OCI-LY7 (cell line): ENCODE results near the gene HJURP. TPM values are rescaled to one million over a fixed set of nuclear protein-coding genes. Genes with fewer than 3 reads are reported as not detected.

Experiments
- BruUV-seq: library from RNA; stranded (reverse); fragments of 400-500 nt; replicated peaks from 2 replicates; lab custom pipeline; 2021; lab: Mats Ljungman, UMichigan
- CTCF ChIA-PET: fragments of 300-600 bp; sonication (Branson Sonifier 250); formaldehyde crosslinking; loops from one replicate; lab custom pipeline; 2022; ENCODE audit warnings: antibody characterized with exemption; ENCODE audit not compliant: unreplicated experiment; lab: Charles Lee
- POLR2A ChIA-PET: fragments of 300-600 bp; sonication (Branson Sonifier 250); formaldehyde crosslinking; loops from one replicate; lab custom pipeline; 2022; ENCODE audit warnings: antibody characterized with exemption; lab: Charles Lee
- DNase-seq: peaks from one replicate; pipeline ENCODE4 v3.0.0-alpha.2; 2015; ENCODE audit warnings: low spot score
- H2AFZ ChIP-seq: fragments of 200-600 bp; sonication (generic), shearing (Covaris generic); 2 replicates; pipeline ENCODE4 v1.6.1; 2014; ENCODE audit warnings: mild to moderate bottlenecking, antibody characterized with exemption, low read length, moderate library complexity
- H3K27ac ChIP-seq: fragments of 200-600 bp; sonication (generic); 2 replicates; pipeline ENCODE4 v1.5.1; 2014; ENCODE audit warnings: mixed run types, low read depth, mild to moderate bottlenecking, moderate library complexity, low read length, inconsistent platforms; ENCODE audit not compliant: poor library complexity, severe bottlenecking
- H3K36me3 ChIP-seq: fragments of 200-600 bp; sonication (generic); 2 replicates; pipeline ENCODE4 v1.6.1; 2014; ENCODE audit warnings: mild to moderate bottlenecking, antibody characterized with exemption, low read length, moderate library complexity, mixed read lengths; ENCODE audit not compliant: insufficient read depth
- H3K4me1 ChIP-seq: fragments of 200-600 bp; sonication (generic); 2 replicates; pipeline ENCODE4 v1.5.1; 2014; ENCODE audit warnings: mild to moderate bottlenecking, low read length; ENCODE audit not compliant: insufficient read depth, poor library complexity, severe bottlenecking
- H3K4me2 ChIP-seq: fragments of 200-600 bp; sonication (generic); 2 replicates; pipeline ENCODE4 v1.6.1; 2014; ENCODE audit warnings: mild to moderate bottlenecking, low read length
- H3K4me3 ChIP-seq: fragments of 200-600 bp; sonication (generic); 2 replicates; pipeline ENCODE4 v1.5.1; 2014; ENCODE audit warnings: mild to moderate bottlenecking, low read depth, low read length; ENCODE audit not compliant: poor library complexity, severe bottlenecking
- H3K79me2 ChIP-seq: fragments of 200-600 bp; sonication (generic); 2 replicates; pipeline ENCODE4 v1.6.1; 2016; ENCODE audit warnings: low read depth, mild to moderate bottlenecking, low read length, moderate library complexity, mixed read lengths; ENCODE audit not compliant: insufficient read depth
- H3K9me2 ChIP-seq: fragments of 200-600 bp; sonication (generic); 2 replicates; pipeline ENCODE4 v1.6.1; 2016; ENCODE audit warnings: mild to moderate bottlenecking, low read length, mixed read lengths; ENCODE audit not compliant: insufficient read depth
- H3K9me3 ChIP-seq: fragments of 200-600 bp; sonication (generic); 2 replicates; pipeline ENCODE4 v1.6.1; 2014; ENCODE audit warnings: mild to moderate bottlenecking, mixed run types, low read length, mixed read lengths
- H4K20me1 ChIP-seq: fragments of 200-600 bp; sonication (generic); 2 replicates; pipeline ENCODE4 v1.6.1; 2014; ENCODE audit warnings: mild to moderate bottlenecking, antibody characterized with exemption, low read length, moderate library complexity, mixed read lengths; ENCODE audit not compliant: insufficient read depth
- CTCF ChIP-seq: fragments of 200-600 bp; sonication (generic); conservative IDR thresholded peaks from 2 replicates; pipeline ENCODE4 v1.5.1; 2014; ENCODE audit warnings: mild to moderate bottlenecking, antibody characterized with exemption, low read length, moderate library complexity, mixed read lengths
- EZH2phosphoT487 ChIP-seq: fragments of 200-600 bp; sonication (generic); IDR thresholded peaks from 2 replicates; pipeline ENCODE4 v1.6.1; 2018; ENCODE audit warnings: low read depth, borderline replicate concordance, mild to moderate bottlenecking, mixed run types, antibody characterized with exemption, low read length, moderate library complexity, mixed read lengths
- intact Hi-C: fragments of 100-400 bp; cut with micrococcal nuclease; formaldehyde crosslinking; loops from one replicate; pipeline ENCODE4 v1.10.0; 2022; ENCODE audit not compliant: unreplicated experiment
- total RNA-seq, 2 experiments: library from RNA; depleted of rRNA in 1 of 2; stranded (reverse); fragments of >200 nt in 1 of 2; shearing (Covaris generic) in 1 of 2; gene quantifications; 2 replicates each; pipeline ENCODE4 v1.2.3, GENCODE V29; 2014 to 2022

HJURP gene
- total RNA-seq, 2 experiments from 2014 or later = 94.3 to 122 TPM

GRCh38 chr2:233853353-233853752 is 982 bp downstream of the HJURP start:
- Histone ChIP-seq H4K20me1 (peaks cover 33% of the 10 kb centered on the region), H3K4me3 (peak overlapping the region; percentile 97), H3K79me2 (peaks cover 48% of the 10 kb centered on the region), H3K9me2 (no peaks in the 10 kb centered on the region), H2AFZ (no peak overlapping the region), H3K4me1 (peaks cover 25% of the 10 kb centered on the region), H3K9me3 (peaks cover 8% of the 10 kb centered on the region; the same call in 1 of the 2 replicates), H3K4me2 (peak overlapping the region; percentile 76), H3K27ac (peak overlapping the region; percentile 77), H3K36me3 (peaks cover 59% of the 10 kb centered on the region)
- intact Hi-C loops = no loop called here
- DNase-seq = no peak
- CTCF ChIA-PET = no interaction called here
- POLR2A ChIA-PET = no interaction called here
- no TSS peak for BruUV-seq
- no peak for TF ChIP-seq CTCF
- no peak for TF ChIP-seq EZH2phosphoT487

- peaks cover 55% of the 10 kb centered on the region for H3K79me2 ChIP-seq
- intact Hi-C loops = no loop called here
- H3K9me2 ChIP-seq = no peaks in the 10 kb centered on the region
- no peak for DNase-seq
- peaks cover 25% of the 10 kb centered on the region for H3K4me1 ChIP-seq
- POLR2A ChIA-PET = interaction anchor here (0.5 kb wide), 1 partner anchor 1499 kb away, joined by 3 read pairs; no protein-coding TSS in a partner anchor
- H3K27ac ChIP-seq = no peak overlapping the region
- H2AFZ ChIP-seq = no peak overlapping the region
- H3K9me3 ChIP-seq = peaks cover 8% of the 10 kb centered on the region; the same call in 1 of the 2 replicates
- TF ChIP-seq CTCF = no peak
- no peak for TF ChIP-seq EZH2phosphoT487
- CTCF ChIA-PET = no interaction called here
- peaks cover 33% of the 10 kb centered on the region for H4K20me1 ChIP-seq
- H3K36me3 ChIP-seq = peaks cover 72% of the 10 kb centered on the region
- BruUV-seq = no TSS peak
- peak overlapping the region; percentile 76 for H3K4me2 ChIP-seq
- peak overlapping the region; percentile 97 for H3K4me3 ChIP-seq
Measured at GRCh38 chr2:233852056-233852455, 2.3 kb downstream of the HJURP start.

GRCh38 chr2:233851169-233851568 is 3.2 kb downstream of the HJURP start:
- no peak for TF ChIP-seq EZH2phosphoT487
- no peak for TF ChIP-seq CTCF
- intact Hi-C loops = no loop called here
- BruUV-seq = no TSS peak

More at GRCh38 chr2:233851169-233851568, 3.2 kb downstream of the HJURP start:
- Histone ChIP-seq H3K36me3 (peaks cover 81% of the 10 kb centered on the region), H3K4me2 (no peak overlapping the region), H3K4me1 (peaks cover 25% of the 10 kb centered on the region), H3K79me2 (peaks cover 55% of the 10 kb centered on the region), H4K20me1 (peaks cover 33% of the 10 kb centered on the region), H3K9me2 (no peaks in the 10 kb centered on the region), H3K9me3 (peaks cover 8% of the 10 kb centered on the region; the same call in 1 of the 2 replicates), H3K4me3 (no peak overlapping the region), H2AFZ (no peak overlapping the region), H3K27ac (no peak overlapping the region)
- ChIA-PET POLR2A (interaction anchor here (0.6 kb wide), 2 partner anchors 575 to 793 kb away, joined by 4 to 7 read pairs; no protein-coding TSS in a partner anchor), CTCF (no interaction called here)
- no peak for DNase-seq
